Fibroblast of lung (primary cell): ENCODE results near the gene CAMK2G. TPM values are rescaled to one million over a fixed set of nuclear protein-coding genes. Genes with fewer than 3 reads are reported as not detected.

Experiments used
- DNase-seq, 2 donors: peaks; one replicate each; pipeline versions ENCODE4 v3.0.0 to v3.0.0-alpha.2; 2010; ENCODE audit warnings: low read depth in 2 of 2
- H2AFZ ChIP-seq: 2 replicates; pipeline ENCODE4 v1.5.1; 2012; ENCODE audit warnings: low read length, control low read depth, inconsistent platforms
- H3K27ac ChIP-seq: 2 replicates; pipeline ENCODE4 v1.5.1; 2011; ENCODE audit warnings: low read length, control low read depth; ENCODE audit not compliant: insufficient read depth
- H3K27me3 ChIP-seq: 2 replicates; pipeline ENCODE4 v1.5.1; 2011; ENCODE audit warnings: mild to moderate bottlenecking, low read length; ENCODE audit not compliant: control insufficient read depth, insufficient read depth
- H3K36me3 ChIP-seq: 2 replicates; pipeline ENCODE4 v1.5.1; 2011; ENCODE audit warnings: low read length; ENCODE audit not compliant: control insufficient read depth, insufficient read depth
- H3K4me1 ChIP-seq: 2 replicates; pipeline ENCODE4 v1.5.1; 2011; ENCODE audit warnings: low read length; ENCODE audit not compliant: control insufficient read depth, insufficient read depth; ENCODE audit errors: extremely low read depth
- H3K4me2 ChIP-seq: 2 replicates; pipeline ENCODE4 v1.5.1; 2011; ENCODE audit warnings: low read length, control low read depth; ENCODE audit not compliant: insufficient read depth; ENCODE audit errors: extremely low read depth
- H3K4me3 ChIP-seq, 4 experiments: fragments of 200-600 bp in 1 of 4; sonication (generic) in 1 of 4; replicated peaks in 1 of 4; 2 replicates each; pipeline ENCODE4 v1.5.1; 2011 to 2016; ENCODE audit warnings: low read length in 4 of 4, low read depth in 3 of 4, mild to moderate bottlenecking in 3 of 4, control low read depth in 2 of 4, inconsistent platforms in 1 of 4, mixed read lengths in 1 of 4; ENCODE audit not compliant: insufficient read depth in 1 of 4; ENCODE audit errors: control extremely low read depth in 1 of 4
- H3K79me2 ChIP-seq: 2 replicates; pipeline ENCODE4 v1.5.1; 2012; ENCODE audit warnings: mild to moderate bottlenecking, low read length, inconsistent platforms; ENCODE audit not compliant: control insufficient read depth, insufficient read depth
- H3K9ac ChIP-seq: 2 replicates; pipeline ENCODE4 v1.5.1; 2011; ENCODE audit warnings: mild to moderate bottlenecking, low read length, control low read depth; ENCODE audit not compliant: insufficient read depth
- H3K9me3 ChIP-seq: 2 replicates; pipeline ENCODE4 v1.5.1; 2012; ENCODE audit warnings: low read depth, low read length; ENCODE audit not compliant: control insufficient read depth, insufficient read depth
- H4K20me1 ChIP-seq: 2 replicates; pipeline ENCODE4 v1.5.1; 2011; ENCODE audit warnings: low read length; ENCODE audit not compliant: control insufficient read depth, insufficient read depth; ENCODE audit errors: extremely low read depth
- EZH2 ChIP-seq: IDR thresholded peaks from 2 replicates; pipeline ENCODE4 v1.5.1; 2012; ENCODE audit warnings: low read length, control low read depth, mild to moderate bottlenecking; ENCODE audit errors: missing control alignments
- polyA plus RNA-seq, 2 donors: library from polyadenylated mRNA; depleted of rRNA in 1 of 2; stranded (reverse) in 1 of 2; unstranded in 1 of 2; fragments of >200 nt; gene quantifications; 2 replicates each; pipeline ENCODE4 v1.2.1, GENCODE V29; 2011 to 2012; ENCODE audit warnings: missing spikeins in 1 of 2
- total RNA-seq: library from RNA; depleted of rRNA; stranded (reverse); fragments of >200 nt; gene quantifications from 2 replicates; pipeline ENCODE4 v1.2.1, GENCODE V29; 2014
- TF ChIP-seq, protein P1 (sequence below), 2 donors: IDR thresholded peaks in 1 of 2; conservative IDR thresholded peaks in 1 of 2; 1 replicate in 1 of 2; 2 replicates in 1 of 2; pipeline ENCODE4 v1.5.1; 2011 to 2012; ENCODE audit warnings: low read length in 2 of 2, control low read depth in 1 of 2, inconsistent platforms in 1 of 2, low read depth in 1 of 2, mild to moderate bottlenecking in 1 of 2

Gene CAMK2G
- total and polyA plus RNA-seq, 2 donors (not counting 1 experiment from before 2014, with no cell fraction given): 25.9 to 32.2 TPM

GRCh38 chr10:73814276-73814895 lies 60.0 kb downstream of the CAMK2G start:
- H3K27me3 ChIP-seq: no peaks in the 10 kb centered on the region
- no peak overlapping the region for H3K27ac ChIP-seq
- no peak overlapping the region for H3K4me3 ChIP-seq
- H3K4me2 ChIP-seq: no peak overlapping the region
- no peaks in the 10 kb centered on the region for H3K9me3 ChIP-seq
- H3K36me3 ChIP-seq: peaks cover 9% of the 10 kb centered on the region
- no peak overlapping the region for H3K9ac ChIP-seq
- no peak for TF ChIP-seq EZH2
- TF ChIP-seq, protein P1, sequence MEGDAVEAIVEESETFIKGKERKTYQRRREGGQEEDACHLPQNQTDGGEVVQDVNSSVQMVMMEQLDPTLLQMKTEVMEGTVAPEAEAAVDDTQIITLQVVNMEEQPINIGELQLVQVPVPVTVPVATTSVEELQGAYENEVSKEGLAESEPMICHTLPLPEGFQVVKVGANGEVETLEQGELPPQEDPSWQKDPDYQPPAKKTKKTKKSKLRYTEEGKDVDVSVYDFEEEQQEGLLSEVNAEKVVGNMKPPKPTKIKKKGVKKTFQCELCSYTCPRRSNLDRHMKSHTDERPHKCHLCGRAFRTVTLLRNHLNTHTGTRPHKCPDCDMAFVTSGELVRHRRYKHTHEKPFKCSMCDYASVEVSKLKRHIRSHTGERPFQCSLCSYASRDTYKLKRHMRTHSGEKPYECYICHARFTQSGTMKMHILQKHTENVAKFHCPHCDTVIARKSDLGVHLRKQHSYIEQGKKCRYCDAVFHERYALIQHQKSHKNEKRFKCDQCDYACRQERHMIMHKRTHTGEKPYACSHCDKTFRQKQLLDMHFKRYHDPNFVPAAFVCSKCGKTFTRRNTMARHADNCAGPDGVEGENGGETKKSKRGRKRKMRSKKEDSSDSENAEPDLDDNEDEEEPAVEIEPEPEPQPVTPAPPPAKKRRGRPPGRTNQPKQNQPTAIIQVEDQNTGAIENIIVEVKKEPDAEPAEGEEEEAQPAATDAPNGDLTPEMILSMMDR (conservative IDR thresholded peaks at IDR 0.05 in 1 of 2, IDR thresholded peaks at IDR 0.05 in 1 of 2; ENCODE audit: low read depth in 1 of 2, low read length in 2 of 2): no peak
- no peak for DNase-seq
- no peak overlapping the region for H2AFZ ChIP-seq
- H4K20me1 ChIP-seq: no peaks in the 10 kb centered on the region
- H3K4me1 ChIP-seq: peaks cover 4% of the 10 kb centered on the region
- peaks cover 4% of the 10 kb centered on the region for H3K79me2 ChIP-seq

DNA sequence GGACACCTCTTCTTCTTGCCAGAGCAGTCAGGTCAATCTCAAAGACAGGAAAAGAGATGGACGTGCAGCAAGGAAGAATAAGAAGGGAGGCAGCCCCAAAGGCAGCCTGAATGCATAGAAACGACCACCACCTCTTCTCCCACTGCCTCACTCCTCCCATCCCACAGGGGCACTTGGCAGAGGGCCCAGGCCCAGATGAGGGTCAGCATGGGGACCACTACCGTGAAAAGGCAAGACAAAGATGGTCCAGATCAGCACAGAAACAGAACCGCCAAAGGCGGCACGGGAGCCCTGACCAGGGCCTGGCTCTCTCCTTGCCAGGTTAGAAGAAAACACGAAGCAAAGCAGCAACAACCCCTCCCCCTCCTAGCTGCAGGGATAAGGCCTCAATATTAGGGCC lies 61.0 kb downstream of the CAMK2G start:
- Histone ChIP-seq H3K27me3 (no peaks in the 10 kb centered on the region), H3K9me3 (no peaks in the 10 kb centered on the region), H3K9ac (no peak overlapping the region), H3K4me1 (peaks cover 4% of the 10 kb centered on the region), H3K4me3 (no peak overlapping the region), H3K79me2 (peaks cover 4% of the 10 kb centered on the region), H3K4me2 (no peak overlapping the region), H3K36me3 (peaks cover 8% of the 10 kb centered on the region), H4K20me1 (no peaks in the 10 kb centered on the region), H2AFZ (no peak overlapping the region), H3K27ac (no peak overlapping the region)
- TF ChIP-seq, protein P1 (conservative IDR thresholded peaks at IDR 0.05 in 1 of 2, IDR thresholded peaks at IDR 0.05 in 1 of 2; ENCODE audit: low read depth in 1 of 2, low read length in 2 of 2): no peak
- no peak for TF ChIP-seq EZH2
- no peak for DNase-seq

- Histone ChIP-seq H3K4me3 (no peak overlapping the region), H2AFZ (no peak overlapping the region), H3K4me1 (peaks cover 4% of the 10 kb centered on the region), H3K27me3 (no peaks in the 10 kb centered on the region), H3K9ac (no peak overlapping the region), H4K20me1 (no peaks in the 10 kb centered on the region), H3K4me2 (no peak overlapping the region), H3K27ac (no peak overlapping the region), H3K9me3 (no peaks in the 10 kb centered on the region), H3K36me3 (peaks cover 11% of the 10 kb centered on the region), H3K79me2 (peaks cover 4% of the 10 kb centered on the region)
- TF ChIP-seq EZH2: no peak
- TF ChIP-seq, protein P1 (conservative IDR thresholded peaks at IDR 0.05 in 1 of 2, IDR thresholded peaks at IDR 0.05 in 1 of 2; ENCODE audit: low read depth in 1 of 2, low read length in 2 of 2): no peak
- no peak for DNase-seq
Measured at GRCh38 chr10:73812657-73813056, 61.7 kb downstream of the CAMK2G start.
